H9 (cell line): ENCODE results near the gene TMEM187. TPM values are rescaled to one million over a fixed set of nuclear protein-coding genes. Genes with fewer than 3 reads are reported as not detected.

ENCODE experiments used
- DNase-seq: peaks from one replicate; pipeline ENCODE4 v3.0.0-alpha.2; 2017
- H2AFZ ChIP-seq: one replicate; pipeline ENCODE4 v1.6.1; 2013; ENCODE audit warnings: mild to moderate bottlenecking, low read length, control low read depth, moderate library complexity
- H2AK5ac ChIP-seq: 2 replicates; pipeline ENCODE4 v1.6.1; 2013; ENCODE audit warnings: low read length, control low read depth, mixed read lengths; ENCODE audit not compliant: insufficient read length
- H2BK120ac ChIP-seq: one replicate; pipeline ENCODE4 v1.6.1; 2013; ENCODE audit warnings: low read depth, mild to moderate bottlenecking, low read length, control low read depth, inconsistent platforms; ENCODE audit not compliant: poor library complexity, severe bottlenecking
- H2BK12ac ChIP-seq: 2 replicates; pipeline ENCODE4 v1.6.1; 2013; ENCODE audit warnings: low read length, control low read depth, mixed read lengths, low read depth; ENCODE audit not compliant: insufficient read length
- H2BK15ac ChIP-seq: 2 replicates; pipeline ENCODE4 v1.6.1; 2013; ENCODE audit warnings: low read depth, low read length, control low read depth
- H2BK20ac ChIP-seq: one replicate; pipeline ENCODE4 v1.6.1; 2013; ENCODE audit warnings: low read depth, mild to moderate bottlenecking, low read length, control low read depth, inconsistent platforms; ENCODE audit not compliant: poor library complexity, severe bottlenecking
- H2BK5ac ChIP-seq: 2 replicates; pipeline ENCODE4 v1.6.1; 2013; ENCODE audit warnings: low read length, control low read depth, mixed read lengths; ENCODE audit not compliant: insufficient read length
- H3K14ac ChIP-seq: 2 replicates; pipeline ENCODE4 v1.6.1; 2013; ENCODE audit warnings: low read length, control low read depth; ENCODE audit not compliant: insufficient read depth
- H3K18ac ChIP-seq: 2 replicates; pipeline ENCODE4 v1.6.1; 2013; ENCODE audit warnings: low read depth, mild to moderate bottlenecking, mixed read lengths, low read length, control low read depth; ENCODE audit not compliant: insufficient read length
- H3K23ac ChIP-seq: 2 replicates; pipeline ENCODE4 v1.6.1; 2013; ENCODE audit warnings: low read length, control low read depth, mixed read lengths, low read depth; ENCODE audit not compliant: insufficient read length
- H3K23me2 ChIP-seq: 2 replicates; pipeline ENCODE4 v1.6.1; 2013; ENCODE audit warnings: low read depth, mild to moderate bottlenecking, mixed read lengths, low read length, control low read depth; ENCODE audit not compliant: insufficient read length, poor library complexity, severe bottlenecking
- H3K27ac ChIP-seq: 2 replicates; pipeline ENCODE4 v1.5.1; 2013; ENCODE audit warnings: low read length, control low read depth, mixed read lengths, low read depth; ENCODE audit not compliant: insufficient read length
- H3K27me3 ChIP-seq: 2 replicates; pipeline ENCODE4 v1.6.1; 2013; ENCODE audit warnings: low read length, control low read depth, inconsistent platforms; ENCODE audit not compliant: insufficient read depth
- H3K4ac ChIP-seq: 2 replicates; pipeline ENCODE4 v1.6.1; 2013; ENCODE audit warnings: low read depth, mild to moderate bottlenecking, control low read depth, inconsistent platforms, low read length, moderate library complexity
- H3K4me1 ChIP-seq: 2 replicates; pipeline ENCODE4 v1.6.1; 2013; ENCODE audit warnings: low read length, control low read depth, inconsistent platforms; ENCODE audit not compliant: insufficient read depth
- H3K4me2 ChIP-seq: 2 replicates; pipeline ENCODE4 v1.6.1; 2013; ENCODE audit warnings: low read length, control low read depth, mixed read lengths; ENCODE audit not compliant: insufficient read length, insufficient read depth
- H3K56ac ChIP-seq: 2 replicates; pipeline ENCODE4 v1.6.1; 2013; ENCODE audit warnings: low read depth, mild to moderate bottlenecking, mixed read lengths, low read length, control low read depth; ENCODE audit not compliant: insufficient read length
- H3K79me1 ChIP-seq: 2 replicates; pipeline ENCODE4 v1.6.1; 2013; ENCODE audit warnings: low read depth, mild to moderate bottlenecking, moderate library complexity, low read length, control low read depth, inconsistent platforms; ENCODE audit not compliant: insufficient read depth, poor library complexity, severe bottlenecking
- H3K79me2 ChIP-seq: 2 replicates; pipeline ENCODE4 v1.6.1; 2013; ENCODE audit warnings: low read length, control low read depth, inconsistent platforms; ENCODE audit not compliant: insufficient read depth
- H3K9ac ChIP-seq: 2 replicates; pipeline ENCODE4 v1.6.1; 2013; ENCODE audit warnings: low read length, control low read depth, mixed read lengths; ENCODE audit not compliant: insufficient read length; ENCODE audit errors: extremely low read depth
- H3K9me3 ChIP-seq: one replicate; pipeline ENCODE4 v1.6.1; 2013; ENCODE audit warnings: low read depth, low read length, inconsistent platforms; ENCODE audit not compliant: control insufficient read depth
- H3T11ph ChIP-seq: one replicate; pipeline ENCODE4 v1.6.1; 2013; ENCODE audit warnings: mild to moderate bottlenecking, low read length, control low read depth, inconsistent platforms
- H4K20me1 ChIP-seq: one replicate; pipeline ENCODE4 v1.6.1; 2013; ENCODE audit not compliant: control insufficient read depth, insufficient read length, insufficient read depth
- H4K5ac ChIP-seq: 2 replicates; pipeline ENCODE4 v1.6.1; 2013; ENCODE audit warnings: low read depth, mild to moderate bottlenecking, mixed read lengths, low read length, control low read depth; ENCODE audit not compliant: insufficient read length
- H4K8ac ChIP-seq: replicated peaks from 2 replicates; pipeline ENCODE4 v1.6.1; 2013; ENCODE audit warnings: low read length, control low read depth, mixed read lengths, low read depth; ENCODE audit not compliant: insufficient read length
- H4K91ac ChIP-seq: 2 replicates; pipeline ENCODE4 v1.6.1; 2013; ENCODE audit warnings: low read depth, mild to moderate bottlenecking, moderate library complexity, mixed read lengths, low read length, control low read depth; ENCODE audit not compliant: insufficient read length
- H3K27ac Mint-ChIP-seq, 3 experiments: 2 replicates in 2 of 3; 3 replicates in 1 of 3; pipeline ENCODE4 v1.8.0; 2020 to 2021; ENCODE audit warnings: mixed read lengths in 3 of 3, mild to moderate bottlenecking in 1 of 3, moderate library complexity in 1 of 3
- H3K27me3 Mint-ChIP-seq: 2 replicates; pipeline ENCODE4 v1.8.0; 2021; ENCODE audit warnings: low read depth, mild to moderate bottlenecking, moderate library complexity, mixed read lengths
- H3K36me3 Mint-ChIP-seq, 3 experiments: 2 replicates in 2 of 3; 3 replicates in 1 of 3; pipeline ENCODE4 v1.8.0; 2020 to 2021; ENCODE audit warnings: low read depth in 3 of 3, mixed read lengths in 3 of 3; ENCODE audit not compliant: insufficient read depth in 1 of 3
- H3K4me1 Mint-ChIP-seq, 2 experiments: 2 replicates each; pipeline ENCODE4 v1.8.0; 2020; ENCODE audit warnings: mixed read lengths in 2 of 2
- H3K4me3 Mint-ChIP-seq, 2 experiments: 2 replicates in 1 of 2; 3 replicates in 1 of 2; pipeline ENCODE4 v1.8.0; 2020 to 2021; ENCODE audit warnings: mild to moderate bottlenecking in 2 of 2, mixed read lengths in 2 of 2, moderate library complexity in 1 of 2
- H3K9me3 Mint-ChIP-seq, 2 experiments: 2 replicates in 1 of 2; 3 replicates in 1 of 2; pipeline ENCODE4 v1.8.0; 2020; ENCODE audit warnings: mild to moderate bottlenecking in 2 of 2, mixed read lengths in 2 of 2, moderate library complexity in 1 of 2
- CTCF ChIP-seq: fragments of 200-600 bp; sonication (generic); conservative IDR thresholded peaks from 3 replicates; pipeline ENCODE4 v1.8.0; 2021; ENCODE audit warnings: antibody characterized with exemption, mild to moderate bottlenecking
- WGBS: extraction: QIAGEN DNeasy Blood & Tissue Kit; methylation state at CpG from one replicate; pipeline ENCODE4 v1.1.7; 2013; ENCODE audit warnings: missing lambda C conversion rate, low lambda C conversion rate, mixed read lengths; ENCODE audit not compliant: insufficient read length; ENCODE audit errors: extremely low coverage; 5-methylcytosine and 5-hydroxymethylcytosine counted together
- total RNA-seq: library from RNA; stranded (reverse); gene quantifications from 2 replicates; pipeline ENCODE4 v1.2.1, GENCODE V29; 2021

Gene TMEM187
- total RNA-seq, 1 experiment from 2014 or later, result 2.7 TPM

- no peaks in the 10 kb centered on the region for H3K23me2 ChIP-seq
- H4K91ac ChIP-seq, result no peak overlapping the region
- Mint-ChIP-seq H3K36me3 (peaks cover 14 to 62% (median 34%) of the 10 kb centered on the region in 3 experiments; a peak in 6 of 7 replicates), H3K4me3 (no peak overlapping the region), H3K27ac (no peak overlapping the region), H3K9me3 (peaks cover 63 to 65% of the 10 kb centered on the region in 2 experiments), H3K27me3 (no peaks in the 10 kb centered on the region; the same call in 1 of the 2 replicates), H3K4me1 (peaks cover 1 to 10% of the 10 kb centered on the region in 2 experiments; a peak in 3 of 4 replicates)
- no peak overlapping the region; the same call in 1 of the 2 replicates for H3K14ac ChIP-seq
- no peak overlapping the region for H3K23ac ChIP-seq
- no CpG with 5 or more reads among the region's 18 CpGs for WGBS
- H2AFZ ChIP-seq, result no peak overlapping the region
- H3K9me3 ChIP-seq, result peaks cover 12% of the 10 kb centered on the region
- H3K4me1 ChIP-seq, result no peaks in the 10 kb centered on the region
- no peak overlapping the region for H3K9ac ChIP-seq
- H3K4me2 ChIP-seq, result no peak overlapping the region
- H3K79me2 ChIP-seq, result no peaks in the 10 kb centered on the region
- peaks cover 5% of the 10 kb centered on the region for H4K20me1 ChIP-seq
- H2BK5ac ChIP-seq, result no peak overlapping the region
- H2BK15ac ChIP-seq, result no peak overlapping the region
- no peak overlapping the region for H2AK5ac ChIP-seq
- DNase-seq, result no peak
- no peak overlapping the region for H3K27ac ChIP-seq
- H3K18ac ChIP-seq, result no peak overlapping the region
- H3K27me3 ChIP-seq, result no peaks in the 10 kb centered on the region
- no peak overlapping the region for H4K5ac ChIP-seq
- H3T11ph ChIP-seq, result no peak overlapping the region
- H2BK12ac ChIP-seq, result no peak overlapping the region
- H4K8ac ChIP-seq, result no peak overlapping the region
- no peaks in the 10 kb centered on the region for H3K79me1 ChIP-seq
- no peak for TF ChIP-seq CTCF
- H2BK20ac ChIP-seq, result no peak overlapping the region
- no peak overlapping the region for H3K4ac ChIP-seq
- H2BK120ac ChIP-seq, result no peak overlapping the region
- no peak overlapping the region for H3K56ac ChIP-seq
Measured at GRCh38 chrX:154011376-154012335, 39.1 kb downstream of the TMEM187 start.
